Ovary (tissue), 9 donors: ENCODE results near the gene SANBR. TPM values are rescaled to one million over a fixed set of nuclear protein-coding genes. Genes with fewer than 3 reads are reported as not detected.
"Not testable (repeated sequence)": the region's sequence is repeated elsewhere in the genome, so short reads cannot be mapped to it uniquely, and the experiment has no call there.

ENCODE experiments used
- DNase-seq, 5 donors: peaks; one replicate each; pipeline ENCODE4 v3.0.0-alpha.2; 2019 to 2020
- H3K27ac ChIP-seq, 2 donors: fragments of 200-600 bp; one replicate each; pipeline versions ENCODE4 v1.5.1 to v1.8.0; 2019 to 2022
- H3K27me3 ChIP-seq: fragments of 200-600 bp; one replicate; pipeline ENCODE4 v1.8.0; 2022
- H3K36me3 ChIP-seq: fragments of 200-600 bp; sonication (generic); one replicate; pipeline ENCODE4 v1.5.1; 2019
- H3K4me1 ChIP-seq: one replicate; pipeline ENCODE4 v1.8.1; 2013; ENCODE audit warnings: mild to moderate bottlenecking, moderate library complexity; ENCODE audit not compliant: insufficient read depth
- H3K4me3 ChIP-seq: fragments of 200-600 bp; sonication (generic); one replicate; pipeline ENCODE4 v1.5.1; 2017
- H3K9me3 ChIP-seq, 2 donors: fragments of 200-600 bp in 1 of 2; sonication (generic) in 1 of 2; one replicate each; pipeline versions ENCODE4 v1.5.1 to v1.8.1; 2013 to 2019; ENCODE audit warnings: mild to moderate bottlenecking in 1 of 2, moderate library complexity in 1 of 2
- EP300 ChIP-seq: sonication (generic); formaldehyde crosslinking; IDR thresholded peaks from one replicate; pipeline ENCODE4 v1.6.1; 2017; ENCODE audit warnings: antibody characterized with exemption
- POLR2A ChIP-seq: fragments of 450-650 bp; IDR thresholded peaks from one replicate; pipeline ENCODE4 v1.6.1; 2017; ENCODE audit warnings: antibody characterized with exemption, mild to moderate bottlenecking, moderate library complexity
- WGBS, 3 donors: extraction: QIAGEN DNeasy Blood & Tissue Kit in 1 of 3; methylation state at CpG; one replicate each; pipeline versions ENCODE4 v1.1.5 to v1.1.7; 2013 to 2017; 5-methylcytosine and 5-hydroxymethylcytosine counted together
- intact Hi-C, 4 donors: fragments of 100-400 bp; cut with DNase I; formaldehyde crosslinking; loops; one replicate each; pipeline versions ENCODE4 v1.11.0 to v1.15.1; 2022 to 2023
- polyA plus RNA-seq, 2 donors: library from polyadenylated mRNA; stranded (reverse); fragments of 200-250 nt in 1 of 2; fragments of 350-450 nt in 1 of 2; fragmentation: Illumina TruSeq in 1 of 2; extraction: RNeasy Lipid Tissue Mini Kit (QIAGEN cat#74804) in 1 of 2; gene quantifications; one replicate each; pipeline ENCODE4 v1.2.3, GENCODE V29; 2013 to 2014
- total RNA-seq, 7 donors: library from RNA; depleted of rRNA in 2 of 7; stranded (reverse); fragments of >200 nt in 2 of 7; fragmentation: NEBNext Ultra II Directional in 3 of 7; extraction: Animal tissue kit (Norgen Biotek cat#: 25700) in 3 of 7; gene quantifications; one replicate each; pipeline versions ENCODE4 v1.1.0 to v1.2.4, GENCODE V29; 2016 to 2023
- TF ChIP-seq, protein P1 (sequence below), 3 donors: fragments of 450-650 bp in 2 of 3; fragments of 200-600 bp in 1 of 3; IDR thresholded peaks; one replicate each; pipeline versions ENCODE4 v1.5.1 to v1.8.0; 2016 to 2022; ENCODE audit warnings: antibody characterized with exemption in 3 of 3, mild to moderate bottlenecking in 1 of 3
- donor health status: DM: no; HTN: no; CAD: no; lungs with moderate emphysema.
- donor health status: DM: no; HTN: no; CAD: no.
- donor health status: Bipolar disorder and iron deficiency.
- donor health status: DM: yes; HTN: yes; CAD: no.
- donor health status: DM: no; HTN: no; CAD: no.
- donor health status: DM: yes; HTN: yes; CAD: no.

The SANBR gene
- total and polyA plus RNA-seq, 9 donors: 2.7 to 9.5 (median 5.0) TPM

DNA sequence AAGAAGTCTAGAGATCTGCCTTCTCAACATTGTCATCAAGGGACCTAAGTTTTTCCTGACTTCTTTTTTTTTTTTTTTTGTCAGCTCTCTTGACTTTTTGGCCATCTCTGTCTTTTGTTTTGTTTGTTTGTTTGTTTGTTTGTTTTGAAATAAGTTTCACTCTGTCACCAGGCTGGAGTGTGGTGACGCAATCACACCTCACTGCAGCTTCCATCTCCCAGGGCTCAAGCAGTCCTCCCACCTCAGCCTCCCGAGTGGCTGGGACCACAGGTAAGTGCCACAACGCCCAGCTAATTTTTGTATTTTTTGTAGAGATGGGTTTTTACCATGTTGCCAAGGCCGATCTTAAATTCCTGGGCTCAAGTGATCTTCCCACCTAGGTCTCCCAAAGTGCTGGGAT lies 42.0 kb upstream of the SANBR start:
- TF ChIP-seq, protein P1, sequence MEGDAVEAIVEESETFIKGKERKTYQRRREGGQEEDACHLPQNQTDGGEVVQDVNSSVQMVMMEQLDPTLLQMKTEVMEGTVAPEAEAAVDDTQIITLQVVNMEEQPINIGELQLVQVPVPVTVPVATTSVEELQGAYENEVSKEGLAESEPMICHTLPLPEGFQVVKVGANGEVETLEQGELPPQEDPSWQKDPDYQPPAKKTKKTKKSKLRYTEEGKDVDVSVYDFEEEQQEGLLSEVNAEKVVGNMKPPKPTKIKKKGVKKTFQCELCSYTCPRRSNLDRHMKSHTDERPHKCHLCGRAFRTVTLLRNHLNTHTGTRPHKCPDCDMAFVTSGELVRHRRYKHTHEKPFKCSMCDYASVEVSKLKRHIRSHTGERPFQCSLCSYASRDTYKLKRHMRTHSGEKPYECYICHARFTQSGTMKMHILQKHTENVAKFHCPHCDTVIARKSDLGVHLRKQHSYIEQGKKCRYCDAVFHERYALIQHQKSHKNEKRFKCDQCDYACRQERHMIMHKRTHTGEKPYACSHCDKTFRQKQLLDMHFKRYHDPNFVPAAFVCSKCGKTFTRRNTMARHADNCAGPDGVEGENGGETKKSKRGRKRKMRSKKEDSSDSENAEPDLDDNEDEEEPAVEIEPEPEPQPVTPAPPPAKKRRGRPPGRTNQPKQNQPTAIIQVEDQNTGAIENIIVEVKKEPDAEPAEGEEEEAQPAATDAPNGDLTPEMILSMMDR (IDR thresholded peaks at IDR 0.05): no peak
- TF ChIP-seq EP300 (no peak), POLR2A (no peak)
- intact Hi-C loops: no loop called here

DNA sequence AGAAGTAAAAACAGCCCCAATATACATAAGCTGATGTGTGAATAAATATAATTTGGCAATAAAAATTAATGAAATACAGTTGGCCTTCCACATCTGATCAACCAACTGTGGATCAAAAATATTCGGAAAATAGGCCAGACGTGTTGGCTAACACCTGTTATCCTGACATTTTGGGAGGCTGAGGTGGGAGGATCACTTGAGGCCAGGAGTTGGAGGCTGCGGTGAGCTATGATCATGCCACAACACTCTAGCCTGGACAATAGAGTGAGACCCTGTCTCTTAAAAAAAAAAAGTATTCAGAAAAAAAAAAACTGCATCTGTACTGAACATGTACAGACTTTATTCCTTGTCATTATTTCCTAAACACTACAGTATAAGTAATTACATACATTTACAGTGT lies 36.1 kb upstream of the SANBR start:
- Histone ChIP-seq H3K36me3 (no peaks in the 10 kb centered on the region), H3K4me3 (no peak overlapping the region), H3K4me1 (no peaks in the 10 kb centered on the region), H3K9me3 (no peaks in the 10 kb centered on the region), H3K27ac (no peak overlapping the region), H3K27me3 (no peaks in the 10 kb centered on the region)
- 93 to 96% (median 96%) methylated on average over 3 of the region's 3 CpGs for WGBS, 3 donors
- intact Hi-C loops: no loop called here
- TF ChIP-seq, protein P1 (IDR thresholded peaks at IDR 0.05): no peak
- TF ChIP-seq POLR2A (no peak), EP300 (no peak)
- DNase-seq: no peak

More for the DNA sequence above, 42.0 kb upstream of the SANBR start:
- Histone ChIP-seq H3K27me3 (no peaks in the 10 kb centered on the region), H3K36me3 (no peaks in the 10 kb centered on the region), H3K4me1 (peaks cover 5% of the 10 kb centered on the region), H3K4me3 (no peak overlapping the region), H3K27ac (no peak overlapping the region), H3K9me3 (no peaks in the 10 kb centered on the region)
- 83 to 93% (median 92%) methylated on average over 4 of the region's 4 CpGs for WGBS, 3 donors
- DNase-seq: no peak

DNA sequence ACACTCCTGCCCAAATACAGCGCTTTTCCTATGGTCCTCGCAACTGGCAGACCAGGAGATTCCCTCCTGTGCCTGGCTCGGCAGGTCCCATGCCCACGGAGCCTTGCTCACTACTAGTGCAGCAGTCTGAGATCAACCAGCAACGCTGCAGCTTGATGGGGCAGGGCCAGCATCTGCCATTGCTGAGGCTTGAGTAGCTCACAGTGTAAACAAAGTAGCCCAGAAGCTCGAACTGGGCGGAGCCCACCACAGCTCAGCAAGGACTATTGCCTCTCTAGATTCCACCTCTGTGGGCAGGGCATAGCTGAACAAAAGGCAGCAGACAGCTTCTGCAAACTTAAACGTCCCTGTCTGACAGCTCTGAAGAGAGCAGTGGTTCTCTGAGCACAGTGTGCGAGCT lies 31.1 kb upstream of the SANBR start:
- H3K4me3 ChIP-seq, H3K36me3 ChIP-seq, H3K27me3 ChIP-seq, intact Hi-C loops, DNase-seq, H3K27ac ChIP-seq, H3K9me3 ChIP-seq, H3K4me1 ChIP-seq: not testable (repeated sequence)
- WGBS, 3 donors: 96 to 97% (median 96%) methylated on average over 9 of the region's 9 CpGs

DNA sequence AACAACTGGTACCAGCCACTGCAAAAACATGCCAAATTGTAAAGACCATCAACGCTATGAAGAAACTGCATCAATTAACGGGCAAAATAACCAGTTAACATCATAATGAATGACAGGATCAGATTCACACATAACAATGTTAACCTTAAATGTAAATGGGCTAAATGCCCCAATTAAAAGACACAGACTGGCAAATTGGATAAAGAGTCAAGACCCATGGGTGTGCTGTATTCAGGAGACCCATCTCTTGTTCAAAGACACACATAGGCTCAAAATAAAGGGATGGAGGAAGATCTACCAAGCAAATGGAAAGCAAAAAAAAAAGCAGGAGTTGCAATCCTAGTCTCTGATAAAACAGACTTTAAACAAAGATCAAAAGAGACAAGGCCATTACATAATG lies 29.0 kb upstream of the SANBR start:
- H3K27me3 ChIP-seq, H3K36me3 ChIP-seq, H3K4me1 ChIP-seq, H3K4me3 ChIP-seq, DNase-seq, intact Hi-C loops, H3K9me3 ChIP-seq, H3K27ac ChIP-seq: not testable (repeated sequence)
- 97 to 100% (median 100%) methylated on average over 2 of the region's 2 CpGs for WGBS, 3 donors

DNA sequence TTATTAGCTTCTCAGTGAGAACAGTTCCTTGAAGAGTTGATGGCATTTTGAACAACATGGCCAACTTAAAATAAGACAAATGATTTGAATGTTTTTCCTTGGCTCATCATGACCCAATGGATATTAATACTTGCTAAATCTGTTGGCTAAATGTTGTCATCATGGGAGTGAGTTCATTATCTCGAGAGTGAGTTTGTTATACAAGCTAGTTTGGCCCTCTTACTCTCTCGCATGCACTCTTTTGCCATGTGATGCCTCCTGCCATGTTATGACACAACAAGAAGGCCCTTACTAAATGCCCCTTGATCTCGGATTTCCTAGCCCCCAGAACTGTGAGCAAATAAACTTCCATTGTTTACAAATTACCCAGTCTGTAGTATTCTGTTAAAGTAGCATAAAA lies 22.9 kb upstream of the SANBR start:
- H3K36me3 ChIP-seq: no peaks in the 10 kb centered on the region
- 44 to 58% (median 47%) methylated on average over 3 of the region's 3 CpGs for WGBS, 3 donors
- no peak for DNase-seq
- no peak overlapping the region for H3K27ac ChIP-seq
- no peaks in the 10 kb centered on the region for H3K9me3 ChIP-seq
- no peak overlapping the region for H3K4me3 ChIP-seq
- no peak for TF ChIP-seq EP300
- no peak for TF ChIP-seq POLR2A
- TF ChIP-seq, protein P1 (IDR thresholded peaks at IDR 0.05): no peak
- H3K27me3 ChIP-seq: no peaks in the 10 kb centered on the region
- intact Hi-C loops: no loop called here
- H3K4me1 ChIP-seq: peaks cover 5% of the 10 kb centered on the region

DNA sequence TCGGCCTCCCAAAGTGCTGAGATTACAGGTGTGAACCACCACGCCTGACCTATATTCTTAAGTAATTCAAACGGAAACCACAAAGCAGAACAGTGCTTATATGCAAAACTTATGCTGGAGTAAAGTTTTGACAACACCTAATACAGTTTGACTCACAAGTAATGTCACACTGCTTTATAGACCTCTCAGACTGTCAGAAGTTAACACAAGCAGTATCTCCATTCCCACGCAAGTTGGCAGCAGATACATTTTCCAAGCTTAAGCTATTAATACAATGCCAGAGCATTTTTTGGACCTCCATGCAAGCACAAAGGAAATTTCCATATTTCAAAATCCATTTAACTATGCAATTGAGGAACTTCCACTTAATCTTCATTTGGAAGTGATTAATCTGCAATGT lies 21.0 kb upstream of the SANBR start:
- no peak for TF ChIP-seq EP300
- TF ChIP-seq, protein P1 (IDR thresholded peaks at IDR 0.05): no peak
- no peak for TF ChIP-seq POLR2A
- no peak overlapping the region for H3K27ac ChIP-seq

More for the DNA sequence above, 21.0 kb upstream of the SANBR start:
- intact Hi-C loops: no loop called here
- Histone ChIP-seq H3K27me3 (no peaks in the 10 kb centered on the region), H3K4me3 (no peak overlapping the region), H3K4me1 (peaks cover 5% of the 10 kb centered on the region), H3K9me3 (no peaks in the 10 kb centered on the region), H3K36me3 (no peaks in the 10 kb centered on the region)
- 62 to 67% (median 64%) methylated on average over 4 of the region's 4 CpGs for WGBS, 3 donors
- DNase-seq: no peak
